HT-29 (cell line): Measurements from ENCODE around the gene PGA4. TPM values are rescaled to one million over a fixed set of nuclear protein-coding genes. Genes with fewer than 3 reads are reported as not detected.

Experiments
- DNase-seq: peaks from one replicate; pipeline ENCODE4 v3.0.0-alpha.2; 2015; ENCODE audit warnings: low spot score
- total RNA-seq: library from RNA; depleted of rRNA; stranded (reverse); fragments of >200 nt; shearing (Covaris generic); gene quantifications from 2 replicates; pipeline ENCODE4 v1.2.3, GENCODE V29; 2014; rRNA removed

PGA4 gene
- total RNA-seq, 1 experiment from 2014 or later = not detected

- no peak for DNase-seq
Measured at GRCh38 chr11:61279934-61280659, 58.0 kb downstream of the PGA4 start.

- DNase-seq = no peak
Measured at GRCh38 chr11:61280883-61281580, 58.9 kb downstream of the PGA4 start.

Other genes with a start within 250 kb of the PGA4 start
- not detected in 2 replicates for gene CD5, start 119.9 kb upstream of the PGA4 start, total RNA-seq
- 37.3 and 44.2 TPM in 2 replicates for gene VPS37C, start 60.9 kb upstream of the PGA4 start, total RNA-seq
- 0.34 TPM in 1 of 2 replicates, not detected in the other for gene PGA3, start 18.8 kb upstream of the PGA4 start, total RNA-seq
- gene PGA5, start 18.8 kb downstream of the PGA4 start, total RNA-seq = not detected in 2 replicates
- not detected in 2 replicates for gene VWCE, start 73.0 kb downstream of the PGA4 start, total RNA-seq
- 262 and 321 TPM in 2 replicates for gene DDB1, start 110.8 kb downstream of the PGA4 start, total RNA-seq
- gene TKFC, start 110.9 kb downstream of the PGA4 start, total RNA-seq = 80.4 and 94.2 TPM in 2 replicates
- 70.5 and 80.2 TPM in 2 replicates for gene CYB561A3, start 139.5 kb downstream of the PGA4 start, total RNA-seq
- 18.4 and 27.8 TPM in 2 replicates for gene TMEM138, start 140.0 kb downstream of the PGA4 start, total RNA-seq
- gene TMEM216, start 170.2 kb downstream of the PGA4 start, total RNA-seq = 15.1 and 23.4 TPM in 2 replicates
- gene CPSF7, start 207.6 kb downstream of the PGA4 start, total RNA-seq = 34.8 and 51.2 TPM in 2 replicates
- 58.3 and 64.9 TPM in 2 replicates for gene SDHAF2, start 207.8 kb downstream of the PGA4 start, total RNA-seq